K562 (cell line): ENCODE data around the gene TUBA8. TPM values are rescaled to one million over a fixed set of nuclear protein-coding genes. Genes with fewer than 3 reads are reported as not detected.

Source experiments
- PYGO2 ChIP-seq: fragments of 450-650 bp; IDR thresholded peaks from 2 replicates; pipeline ENCODE4 v1.6.1; 2016; ENCODE audit warnings: mild to moderate bottlenecking, missing genetic modification characterization, moderate library complexity, missing compliant biosample characterization
- RAD51 ChIP-seq: fragments of 450-650 bp; IDR thresholded peaks from 2 replicates; pipeline ENCODE4 v1.7.1; 2016; ENCODE audit warnings: low read depth, mild to moderate bottlenecking, borderline replicate concordance
- RB1 ChIP-seq: fragments of 450-650 bp; IDR thresholded peaks from 2 replicates; pipeline ENCODE4 v1.6.1; 2017; ENCODE audit warnings: low read depth, mild to moderate bottlenecking
- TRIM24 ChIP-seq, 2 experiments: fragments of 450-650 bp; IDR thresholded peaks; 2 replicates each; pipeline ENCODE4 v1.6.1; 2016
- YBX1 ChIP-seq: fragments of 450-650 bp; IDR thresholded peaks from 2 replicates; pipeline ENCODE4 v1.7.1; 2016; ENCODE audit warnings: mild to moderate bottlenecking
- ZFP36 ChIP-seq: fragments of 150-350 bp; IDR thresholded peaks from 2 replicates; pipeline ENCODE4 v1.6.1; 2018; ENCODE audit warnings: low read length, low read depth; ENCODE audit not compliant: partially characterized antibody
- polyA plus RNA-seq, 8 experiments: library from polyadenylated mRNA; depleted of rRNA in 4 of 8; stranded (reverse) in 5 of 8; unstranded in 3 of 8; fragments of >200 nt; fragmentation: Nextera tagmentation in 2 of 8; fragmentation: Illumina TruSeq in 1 of 8; extraction: Ambion mirVana in 2 of 8; extraction: Trizol in 1 of 8; gene quantifications; 2 replicates each; pipeline versions ENCODE4 v1.2.1 to v1.2.3, GENCODE V29; 2011 to 2014; ENCODE audit warnings: inconsistent platforms in 1 of 8, missing spikeins in 1 of 8
- total RNA-seq, 7 experiments: library from RNA; depleted of rRNA in 6 of 7; stranded (reverse); fragments of >200 nt in 6 of 7; fragmentation: Illumina TruSeq in 2 of 7; extraction: Trizol in 2 of 7; gene quantifications; 2 replicates each; pipeline versions ENCODE4 v1.2.1 to v1.2.3, GENCODE V29; 2011 to 2021; ENCODE audit warnings: low replicate concordance in 1 of 7
- TF ChIP-seq, protein P1 (sequence below): sonication (generic); formaldehyde crosslinking; IDR thresholded peaks from 2 replicates; pipeline ENCODE4 v1.8.0; 2023; ENCODE audit warnings: missing genetic modification reagents, mild to moderate bottlenecking, borderline replicate concordance
- TF ChIP-seq, protein P2 (sequence below): fragments of 250-450 bp; sonication (Bioruptor Pico); IDR thresholded peaks from 2 replicates; pipeline ENCODE4 v1.9.0; 2021; ENCODE audit warnings: mild to moderate bottlenecking
- TF ChIP-seq, protein P3 (sequence below): fragments of 200-800 bp; sonication (Bioruptor generic); IDR thresholded peaks from 2 replicates; pipeline ENCODE4 v1.6.1; 2017; ENCODE audit warnings: missing genetic modification characterization, missing compliant biosample characterization

The TUBA8 gene
- total and polyA plus RNA-seq, 9 of the 15 experiments (the other 6 are each of a cell fraction or from before 2014, with no cell fraction given), result 0.07 to 1.1 (median 0.65) TPM

DNA sequence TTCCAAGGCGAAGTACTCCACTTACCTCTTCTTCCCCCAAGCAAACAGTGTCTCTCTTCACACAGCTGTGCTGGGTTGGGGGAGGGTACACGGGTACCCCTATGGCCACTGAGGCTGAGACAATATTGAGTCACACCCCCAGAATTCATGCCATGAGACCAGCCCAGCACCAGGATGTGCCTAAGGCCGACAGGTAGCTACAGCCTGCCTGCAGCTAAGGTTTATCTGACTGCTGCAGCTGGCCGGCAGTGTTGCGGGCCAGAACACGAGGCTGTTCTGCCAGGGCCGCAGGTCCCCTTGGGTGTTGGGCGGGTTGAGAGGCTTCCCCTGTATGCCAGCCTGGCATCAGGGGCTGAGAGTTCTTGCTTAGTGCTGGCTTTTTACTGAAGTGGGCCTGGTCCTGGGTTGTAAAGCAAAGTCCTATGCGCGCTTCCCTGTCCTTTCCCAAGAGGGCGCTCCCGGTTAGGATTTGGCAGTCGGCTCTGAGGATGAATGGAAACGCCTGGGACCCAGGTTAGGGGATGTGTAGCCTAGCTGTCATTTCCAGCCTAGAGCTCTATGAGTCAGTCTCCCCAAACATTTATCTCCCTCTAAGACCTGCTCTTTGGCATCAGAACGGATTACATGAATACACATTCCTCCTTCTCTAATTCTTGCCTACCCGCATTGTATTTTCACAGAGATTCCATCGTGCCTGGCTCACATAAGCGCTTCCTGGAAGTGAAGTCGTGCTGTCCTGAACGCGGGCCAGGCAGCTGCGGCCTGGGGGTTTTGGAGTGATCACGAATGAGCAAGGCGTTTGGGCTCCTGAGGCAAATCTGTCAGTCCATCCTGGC lies 46.5 kb downstream of the TUBA8 start (continued):
- TF ChIP-seq, protein P1, sequence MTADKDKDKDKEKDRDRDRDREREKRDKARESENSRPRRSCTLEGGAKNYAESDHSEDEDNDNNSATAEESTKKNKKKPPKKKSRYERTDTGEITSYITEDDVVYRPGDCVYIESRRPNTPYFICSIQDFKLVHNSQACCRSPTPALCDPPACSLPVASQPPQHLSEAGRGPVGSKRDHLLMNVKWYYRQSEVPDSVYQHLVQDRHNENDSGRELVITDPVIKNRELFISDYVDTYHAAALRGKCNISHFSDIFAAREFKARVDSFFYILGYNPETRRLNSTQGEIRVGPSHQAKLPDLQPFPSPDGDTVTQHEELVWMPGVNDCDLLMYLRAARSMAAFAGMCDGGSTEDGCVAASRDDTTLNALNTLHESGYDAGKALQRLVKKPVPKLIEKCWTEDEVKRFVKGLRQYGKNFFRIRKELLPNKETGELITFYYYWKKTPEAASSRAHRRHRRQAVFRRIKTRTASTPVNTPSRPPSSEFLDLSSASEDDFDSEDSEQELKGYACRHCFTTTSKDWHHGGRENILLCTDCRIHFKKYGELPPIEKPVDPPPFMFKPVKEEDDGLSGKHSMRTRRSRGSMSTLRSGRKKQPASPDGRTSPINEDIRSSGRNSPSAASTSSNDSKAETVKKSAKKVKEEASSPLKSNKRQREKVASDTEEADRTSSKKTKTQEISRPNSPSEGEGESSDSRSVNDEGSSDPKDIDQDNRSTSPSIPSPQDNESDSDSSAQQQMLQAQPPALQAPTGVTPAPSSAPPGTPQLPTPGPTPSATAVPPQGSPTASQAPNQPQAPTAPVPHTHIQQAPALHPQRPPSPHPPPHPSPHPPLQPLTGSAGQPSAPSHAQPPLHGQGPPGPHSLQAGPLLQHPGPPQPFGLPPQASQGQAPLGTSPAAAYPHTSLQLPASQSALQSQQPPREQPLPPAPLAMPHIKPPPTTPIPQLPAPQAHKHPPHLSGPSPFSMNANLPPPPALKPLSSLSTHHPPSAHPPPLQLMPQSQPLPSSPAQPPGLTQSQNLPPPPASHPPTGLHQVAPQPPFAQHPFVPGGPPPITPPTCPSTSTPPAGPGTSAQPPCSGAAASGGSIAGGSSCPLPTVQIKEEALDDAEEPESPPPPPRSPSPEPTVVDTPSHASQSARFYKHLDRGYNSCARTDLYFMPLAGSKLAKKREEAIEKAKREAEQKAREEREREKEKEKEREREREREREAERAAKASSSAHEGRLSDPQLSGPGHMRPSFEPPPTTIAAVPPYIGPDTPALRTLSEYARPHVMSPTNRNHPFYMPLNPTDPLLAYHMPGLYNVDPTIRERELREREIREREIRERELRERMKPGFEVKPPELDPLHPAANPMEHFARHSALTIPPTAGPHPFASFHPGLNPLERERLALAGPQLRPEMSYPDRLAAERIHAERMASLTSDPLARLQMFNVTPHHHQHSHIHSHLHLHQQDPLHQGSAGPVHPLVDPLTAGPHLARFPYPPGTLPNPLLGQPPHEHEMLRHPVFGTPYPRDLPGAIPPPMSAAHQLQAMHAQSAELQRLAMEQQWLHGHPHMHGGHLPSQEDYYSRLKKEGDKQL (CRISPR knock-in tag), result no peak
- TF ChIP-seq ZFP36 (no peak), TRIM24 (IDR thresholded peaks at IDR 0.05) (no peak), RB1 (peak; percentile 43; the same call in 1 of the 2 replicates), YBX1 (no peak), RAD51 (no peak), PYGO2 (tag) (no peak)
- TF ChIP-seq, protein P2, sequence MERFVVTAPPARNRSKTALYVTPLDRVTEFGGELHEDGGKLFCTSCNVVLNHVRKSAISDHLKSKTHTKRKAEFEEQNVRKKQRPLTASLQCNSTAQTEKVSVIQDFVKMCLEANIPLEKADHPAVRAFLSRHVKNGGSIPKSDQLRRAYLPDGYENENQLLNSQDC (CRISPR knock-in tag), result no peak
- TF ChIP-seq, protein P3, sequence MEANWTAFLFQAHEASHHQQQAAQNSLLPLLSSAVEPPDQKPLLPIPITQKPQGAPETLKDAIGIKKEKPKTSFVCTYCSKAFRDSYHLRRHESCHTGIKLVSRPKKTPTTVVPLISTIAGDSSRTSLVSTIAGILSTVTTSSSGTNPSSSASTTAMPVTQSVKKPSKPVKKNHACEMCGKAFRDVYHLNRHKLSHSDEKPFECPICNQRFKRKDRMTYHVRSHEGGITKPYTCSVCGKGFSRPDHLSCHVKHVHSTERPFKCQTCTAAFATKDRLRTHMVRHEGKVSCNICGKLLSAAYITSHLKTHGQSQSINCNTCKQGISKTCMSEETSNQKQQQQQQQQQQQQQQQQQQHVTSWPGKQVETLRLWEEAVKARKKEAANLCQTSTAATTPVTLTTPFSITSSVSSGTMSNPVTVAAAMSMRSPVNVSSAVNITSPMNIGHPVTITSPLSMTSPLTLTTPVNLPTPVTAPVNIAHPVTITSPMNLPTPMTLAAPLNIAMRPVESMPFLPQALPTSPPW, result no peak
